BLaER1 (cell line): Measurements from ENCODE around the gene NUP214.

ENCODE experiments used
- H3K27ac ChIP-seq: shearing (Covaris generic); formaldehyde crosslinking; 2 replicates; pipeline ENCODE4 v1.8.1; 2022
- H3K27me3 ChIP-seq: shearing (Covaris generic); formaldehyde crosslinking; 2 replicates; pipeline ENCODE4 v1.8.1; 2022
- H3K36me3 ChIP-seq: shearing (Covaris generic); formaldehyde crosslinking; 2 replicates; pipeline ENCODE4 v1.8.1; 2022
- H3K4me1 ChIP-seq: shearing (Covaris generic); formaldehyde crosslinking; 2 replicates; pipeline ENCODE4 v1.8.1; 2022
- H3K4me2 ChIP-seq: shearing (Covaris generic); formaldehyde crosslinking; 2 replicates; pipeline ENCODE4 v1.8.1; 2022
- H3K4me3 ChIP-seq: shearing (Covaris generic); formaldehyde crosslinking; 2 replicates; pipeline ENCODE4 v1.8.1; 2022
- H3K9ac ChIP-seq: shearing (Covaris generic); formaldehyde crosslinking; 2 replicates; pipeline ENCODE4 v1.8.1; 2022
- H3K9me3 ChIP-seq: shearing (Covaris generic); formaldehyde crosslinking; 2 replicates; pipeline ENCODE4 v1.8.1; 2022
- H4K20me1 ChIP-seq: shearing (Covaris generic); formaldehyde crosslinking; 2 replicates; pipeline ENCODE4 v1.8.1; 2022
- Cebpa-rat ChIP-seq: shearing (Covaris generic); IDR thresholded peaks from 2 replicates; pipeline ENCODE4 v1.8.1; 2022

The NUP214 gene

DNA sequence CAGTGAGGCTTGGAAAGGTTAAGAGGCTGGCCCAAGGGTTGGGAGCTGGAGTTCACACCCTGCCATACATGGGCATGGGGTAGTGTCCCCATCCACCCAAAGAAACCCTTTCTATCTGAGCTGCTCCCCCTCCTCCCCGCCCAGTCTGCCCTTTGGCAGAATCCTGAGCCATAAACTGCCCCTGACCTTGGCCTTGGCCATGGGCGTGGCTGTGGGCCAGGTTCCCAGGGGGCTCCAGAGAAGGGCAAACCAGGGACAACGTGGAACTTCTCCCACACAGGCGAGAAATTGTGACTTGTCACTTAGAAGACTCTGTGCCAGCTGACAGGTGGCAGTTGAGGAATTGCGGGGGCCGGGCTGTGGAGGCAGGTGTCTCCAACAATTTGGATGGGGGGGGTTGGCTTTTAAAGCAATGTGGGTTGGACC lies 146.1 kb downstream of the NUP214 start:
- no peak overlapping the region; the same call in 1 of the 2 replicates for H3K4me3 ChIP-seq
- H3K9me3 ChIP-seq, result no peaks in the 10 kb centered on the region
- no peak overlapping the region for H3K9ac ChIP-seq
- no peaks in the 10 kb centered on the region for H3K36me3 ChIP-seq
- H4K20me1 ChIP-seq, result peaks cover 18% of the 10 kb centered on the region
- H3K4me1 ChIP-seq, result peaks cover 94% of the 10 kb centered on the region
- peaks cover 46% of the 10 kb centered on the region for H3K27me3 ChIP-seq
- no peak for TF ChIP-seq Cebpa-rat
- H3K27ac ChIP-seq, result peak overlapping the region; percentile 84; the same call in 1 of the 2 replicates
- H3K4me2 ChIP-seq, result peak overlapping the region; percentile 96

- Histone ChIP-seq H4K20me1 (peaks cover 18% of the 10 kb centered on the region), H3K36me3 (no peaks in the 10 kb centered on the region), H3K27me3 (peaks cover 53% of the 10 kb centered on the region), H3K27ac (0 out of 2 replicates have a peak overlapping the region, but pooled peaks have one; percentile 84), H3K4me1 (peaks cover 90% of the 10 kb centered on the region), H3K4me3 (no peak overlapping the region), H3K4me2 (peak overlapping the region; percentile 96), H3K9ac (no peak overlapping the region), H3K9me3 (no peaks in the 10 kb centered on the region)
- no peak for TF ChIP-seq Cebpa-rat
Measured at GRCh38 chr9:131272212-131272611, 146.8 kb downstream of the NUP214 start.

DNA sequence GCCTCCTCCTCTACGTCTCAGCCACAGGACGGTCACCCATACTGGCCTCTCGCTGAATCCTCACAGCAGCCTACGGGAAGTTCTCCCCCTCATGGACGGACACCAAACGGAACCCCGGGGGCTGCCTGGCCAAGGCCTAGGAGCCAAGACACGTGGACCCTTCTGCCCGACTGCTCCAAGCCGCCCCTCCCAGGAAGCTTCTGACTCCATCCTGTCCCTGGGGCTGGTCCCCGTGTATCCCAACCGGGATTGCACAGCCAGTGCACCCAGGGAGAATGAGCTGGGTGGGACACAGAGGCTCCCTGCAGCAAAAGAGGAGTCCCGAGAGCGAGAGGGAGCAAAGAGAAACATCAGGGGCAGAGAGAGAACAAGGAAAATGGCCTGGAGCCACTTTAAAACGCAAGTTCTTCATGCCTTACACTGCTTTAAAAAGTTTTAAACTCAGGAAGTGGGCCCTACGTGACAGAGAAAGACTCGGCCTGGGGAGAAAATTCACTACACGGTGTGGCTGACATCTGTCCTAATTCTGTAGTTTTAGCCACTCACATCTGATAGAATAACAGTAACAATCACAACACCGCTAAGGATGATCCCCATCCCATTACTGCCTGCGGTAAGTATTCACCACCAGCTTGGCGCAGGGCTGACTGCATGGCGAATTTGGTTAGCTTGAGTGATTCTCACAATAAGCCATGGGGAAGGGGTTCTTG lies 147.9 kb downstream of the NUP214 start:
- Histone ChIP-seq H3K27ac (peak overlapping the region; percentile 72), H3K4me3 (peak overlapping the region; percentile 76), H3K9ac (peak overlapping the region; percentile 73), H3K36me3 (no peaks in the 10 kb centered on the region), H3K4me2 (peak overlapping the region; percentile 96), H3K27me3 (peaks cover 56% of the 10 kb centered on the region), H3K4me1 (peaks cover 85% of the 10 kb centered on the region), H3K9me3 (no peaks in the 10 kb centered on the region), H4K20me1 (peaks cover 18% of the 10 kb centered on the region)
- TF ChIP-seq Cebpa-rat, result no peak

DNA sequence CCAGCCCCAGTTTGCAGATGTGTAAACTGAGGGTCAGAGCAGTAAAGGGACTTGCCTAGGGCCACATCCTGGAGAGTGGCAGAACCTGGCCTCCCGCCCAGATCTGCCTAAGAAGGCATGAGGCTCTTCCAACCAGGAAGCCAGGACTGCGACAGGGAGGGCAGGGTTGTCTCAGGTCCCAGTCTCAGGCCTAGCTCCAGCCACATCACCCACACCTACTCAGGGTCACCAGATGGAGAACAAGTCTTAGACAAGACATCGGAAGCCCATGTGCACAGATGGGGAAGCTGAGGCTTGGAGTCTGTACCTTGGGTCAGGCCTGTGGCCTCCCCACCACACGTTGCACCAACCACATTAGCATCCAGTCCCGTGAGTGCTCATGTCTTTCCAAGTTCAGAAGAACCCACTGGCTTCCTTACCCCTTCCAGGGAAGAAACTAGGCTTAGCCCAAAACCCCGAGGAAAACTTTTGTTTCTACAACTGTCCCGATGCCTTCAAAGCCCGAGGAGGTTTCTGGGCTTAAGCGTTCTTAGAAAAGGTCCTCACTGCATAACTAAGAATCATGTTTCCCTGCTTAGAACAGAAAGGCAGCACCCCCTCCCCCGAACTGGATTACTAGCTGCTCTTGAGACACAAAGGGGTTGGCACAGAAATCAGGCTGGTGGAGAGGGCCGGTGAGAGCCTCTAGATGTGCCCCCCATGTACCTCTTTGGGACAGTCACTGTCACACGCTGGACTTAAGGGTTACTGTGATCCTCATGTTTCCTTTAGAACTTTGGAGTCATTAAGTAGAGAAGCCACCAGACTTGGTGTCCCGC lies 148.7 kb downstream of the NUP214 start:
- Histone ChIP-seq H3K9ac (peak overlapping the region; percentile 73), H3K4me3 (peak overlapping the region; percentile 76), H3K4me2 (peak overlapping the region; percentile 96), H3K9me3 (no peaks in the 10 kb centered on the region), H3K27ac (peak overlapping the region; percentile 72), H3K27me3 (peaks cover 56% of the 10 kb centered on the region), H3K36me3 (no peaks in the 10 kb centered on the region), H4K20me1 (peaks cover 18% of the 10 kb centered on the region), H3K4me1 (peaks cover 85% of the 10 kb centered on the region)
- TF ChIP-seq Cebpa-rat, result no peak

- Histone ChIP-seq H3K9ac (peak overlapping the region; percentile 73), H3K9me3 (no peaks in the 10 kb centered on the region), H3K4me2 (peak overlapping the region; percentile 96), H3K27me3 (peaks cover 57% of the 10 kb centered on the region), H3K27ac (peak overlapping the region; percentile 72), H3K36me3 (no peaks in the 10 kb centered on the region), H3K4me1 (peaks cover 81% of the 10 kb centered on the region), H4K20me1 (peaks cover 18% of the 10 kb centered on the region), H3K4me3 (peak overlapping the region; percentile 76)
- TF ChIP-seq Cebpa-rat, result no peak
Measured at GRCh38 chr9:131274674-131275331, 149.4 kb downstream of the NUP214 start.

- Histone ChIP-seq H3K4me1 (peaks cover 74% of the 10 kb centered on the region), H3K27ac (peak overlapping the region; percentile 72), H3K36me3 (no peaks in the 10 kb centered on the region), H3K4me3 (peak overlapping the region; percentile 76), H3K27me3 (peaks cover 64% of the 10 kb centered on the region), H3K4me2 (peak overlapping the region; percentile 96), H4K20me1 (peaks cover 18% of the 10 kb centered on the region), H3K9ac (peak overlapping the region; percentile 73), H3K9me3 (no peaks in the 10 kb centered on the region)
- no peak for TF ChIP-seq Cebpa-rat
Measured at GRCh38 chr9:131275332-131276093, 150.1 kb downstream of the NUP214 start.

DNA sequence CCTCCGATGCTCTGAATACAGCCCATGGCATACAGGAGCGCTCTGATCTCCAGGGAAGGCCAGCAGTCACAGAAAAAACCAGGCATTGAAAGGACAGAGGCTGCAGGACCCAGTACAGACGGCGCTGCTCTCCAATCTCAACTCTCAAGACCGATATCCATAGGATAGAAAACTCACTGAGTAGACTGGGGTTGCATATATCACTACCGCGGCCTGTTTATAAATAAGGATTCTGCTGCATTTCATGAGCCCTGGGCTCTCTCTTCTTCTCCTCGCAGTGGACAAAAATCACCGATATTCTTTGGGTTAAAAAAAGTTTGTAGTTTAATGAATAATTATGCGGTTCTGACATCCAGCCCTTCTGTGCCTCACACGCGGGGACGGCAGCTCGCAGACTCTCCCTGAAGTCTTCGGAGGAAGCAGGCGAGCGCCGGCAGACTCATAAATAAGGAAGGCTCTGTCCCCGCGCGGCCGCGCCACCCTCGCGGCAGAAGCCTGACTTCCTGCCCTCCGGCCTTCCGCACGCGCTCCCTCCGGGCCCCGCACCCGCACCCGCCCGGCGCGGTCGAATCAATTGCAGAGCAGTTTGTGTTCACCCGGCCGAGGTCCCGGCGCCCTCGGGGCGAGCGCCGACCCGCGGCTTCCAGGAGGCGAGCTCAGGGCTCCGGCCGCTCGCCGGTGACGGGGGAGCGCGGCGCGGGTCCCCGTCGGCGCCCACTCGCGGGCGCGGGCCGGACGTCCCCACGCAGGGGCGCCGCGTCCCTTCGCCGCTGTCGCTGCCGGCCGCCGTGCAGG lies 150.9 kb downstream of the NUP214 start, which contains the start of gene FAM78A:
Gene FAM78A, minus strand, starts transcription at position 417 of the 795 bp plus-strand sequence. Its CDS starts 331 bp downstream, at position 86.
- peaks cover 72% of the 10 kb centered on the region for H3K27me3 ChIP-seq

GRCh38 chr9:131276891-131277286 lies 151.5 kb downstream of the NUP214 start:
- Histone ChIP-seq H3K4me1 (peaks cover 60% of the 10 kb centered on the region), H3K27me3 (peaks cover 78% of the 10 kb centered on the region), H3K9ac (peak overlapping the region; percentile 73)

More for the DNA sequence above, 150.9 kb downstream of the NUP214 start, which contains the start of gene FAM78A:
- Histone ChIP-seq H3K9ac (peak within 1 kb of the TSS; percentile 73), H3K4me2 (peak within 1 kb of the TSS; percentile 96), H3K4me1 (peaks cover 66% of the 10 kb centered on the region), H3K4me3 (peak within 1 kb of the TSS; percentile 76), H3K9me3 (no peaks in the 10 kb centered on the region), H3K27ac (peak within 1 kb of the TSS; percentile 72), H4K20me1 (peaks cover 18% of the 10 kb centered on the region), H3K36me3 (no peaks in the 10 kb centered on the region)
- no peak for TF ChIP-seq Cebpa-rat

More at GRCh38 chr9:131276891-131277286, 151.5 kb downstream of the NUP214 start:
- Histone ChIP-seq H4K20me1 (peaks cover 18% of the 10 kb centered on the region), H3K27ac (peak overlapping the region; percentile 72), H3K4me3 (peak overlapping the region; percentile 76), H3K4me2 (peak overlapping the region; percentile 96), H3K36me3 (no peaks in the 10 kb centered on the region), H3K9me3 (no peaks in the 10 kb centered on the region)
- TF ChIP-seq Cebpa-rat, result no peak
